ENCODE results near the gene KDM8. TPM values are rescaled to one million over a fixed set of nuclear protein-coding genes. Genes with fewer than 3 reads are reported as not detected.

The KDM8 gene
- total and polyA plus RNA-seq, 4 donors, result 4.6 to 198 (median 97.7) TPM

DNA sequence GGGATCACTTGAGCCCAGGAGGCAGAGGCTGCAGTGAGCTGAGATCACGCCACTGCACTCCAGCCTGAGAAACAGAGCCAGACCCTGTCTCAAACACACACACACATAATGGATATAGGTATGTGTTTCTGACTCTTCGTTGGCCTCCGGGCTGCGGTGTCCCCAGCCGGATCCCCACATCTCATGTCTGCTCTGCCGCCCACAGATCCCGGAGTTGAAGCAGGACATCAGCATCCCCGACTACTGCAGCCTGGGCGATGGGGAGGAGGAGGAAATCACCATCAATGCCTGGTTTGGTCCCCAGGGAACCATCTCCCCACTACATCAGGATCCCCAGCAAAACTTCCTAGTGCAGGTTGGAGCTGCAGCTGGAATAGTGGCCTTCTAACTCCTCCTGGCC, 15.4 kb downstream of the KDM8 start:
- no peak overlapping the region for H3K4me3 ChIP-seq (ENCODE audit: low read depth in 1 of 3, low read length in 3 of 3)
- WGBS, result 95% methylated on average over 9 of the region's 9 CpGs
- H3K9me3 ChIP-seq (ENCODE audit: control insufficient read depth in 4 of 4, low read length in 3 of 4), result no peaks in the 10 kb centered on the region
- no peak overlapping the region for H3K27ac ChIP-seq (ENCODE audit: low read depth in 1 of 2, low read length in 2 of 2)
- no peaks in the 10 kb centered on the region for H3K27me3 ChIP-seq (ENCODE audit: control insufficient read depth in 4 of 4, insufficient read depth in 4 of 4, low read length in 3 of 4)
- no peak for DNase-seq (ENCODE audit: low spot score)
- no peak for TF ChIP-seq GABPA (IDR thresholded peaks at IDR 0.05 in 1 of 2, conservative IDR thresholded peaks at IDR 0.05 in 1 of 2)
- no peak for TF ChIP-seq JUND (IDR thresholded peaks at IDR 0.05)
- TF ChIP-seq FOXA2 (IDR thresholded peaks at IDR 0.05), result no peak
- TF ChIP-seq HNF4A (conservative IDR thresholded peaks at IDR 0.05), result no peak
- TF ChIP-seq, protein P1, sequence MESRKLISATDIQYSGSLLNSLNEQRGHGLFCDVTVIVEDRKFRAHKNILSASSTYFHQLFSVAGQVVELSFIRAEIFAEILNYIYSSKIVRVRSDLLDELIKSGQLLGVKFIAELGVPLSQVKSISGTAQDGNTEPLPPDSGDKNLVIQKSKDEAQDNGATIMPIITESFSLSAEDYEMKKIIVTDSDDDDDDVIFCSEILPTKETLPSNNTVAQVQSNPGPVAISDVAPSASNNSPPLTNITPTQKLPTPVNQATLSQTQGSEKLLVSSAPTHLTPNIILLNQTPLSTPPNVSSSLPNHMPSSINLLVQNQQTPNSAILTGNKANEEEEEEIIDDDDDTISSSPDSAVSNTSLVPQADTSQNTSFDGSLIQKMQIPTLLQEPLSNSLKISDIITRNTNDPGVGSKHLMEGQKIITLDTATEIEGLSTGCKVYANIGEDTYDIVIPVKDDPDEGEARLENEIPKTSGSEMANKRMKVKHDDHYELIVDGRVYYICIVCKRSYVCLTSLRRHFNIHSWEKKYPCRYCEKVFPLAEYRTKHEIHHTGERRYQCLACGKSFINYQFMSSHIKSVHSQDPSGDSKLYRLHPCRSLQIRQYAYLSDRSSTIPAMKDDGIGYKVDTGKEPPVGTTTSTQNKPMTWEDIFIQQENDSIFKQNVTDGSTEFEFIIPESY (IDR thresholded peaks at IDR 0.05), result no peak
- no peak for TF ChIP-seq RAD21 (IDR thresholded peaks at IDR 0.05)
- no peak for TF ChIP-seq EGR1 (IDR thresholded peaks at IDR 0.05; ENCODE audit: low read depth in 2 of 2)
- TF ChIP-seq YY1 (IDR thresholded peaks at IDR 0.05), result no peak
- no peak for TF ChIP-seq SP1 (IDR thresholded peaks at IDR 0.05)
- no peak for TF ChIP-seq NR2F2 (IDR thresholded peaks at IDR 0.05)
- peaks cover 8 to 14% (median 13%) of the 10 kb centered on the region in 4 donors for H3K36me3 ChIP-seq (ENCODE audit: control insufficient read depth in 4 of 4, insufficient read depth in 3 of 4, low read depth in 1 of 4, low read length in 3 of 4)
- peaks cover 2 to 60% (median 32%) of the 10 kb centered on the region in 4 donors for H3K4me1 ChIP-seq (ENCODE audit: control insufficient read depth in 4 of 4, insufficient read depth in 4 of 4, low read length in 3 of 4)
- no peak overlapping the region for H3K9ac ChIP-seq (ENCODE audit: low read depth in 1 of 2, low read length in 2 of 2)

- H3K9me3 ChIP-seq (ENCODE audit: control insufficient read depth in 4 of 4, low read length in 3 of 4), result no peaks in the 10 kb centered on the region
- H3K27ac ChIP-seq (ENCODE audit: low read depth in 1 of 2, low read length in 2 of 2), result no peak overlapping the region
- peaks cover 2 to 60% (median 30%) of the 10 kb centered on the region in 4 donors for H3K4me1 ChIP-seq (ENCODE audit: control insufficient read depth in 4 of 4, insufficient read depth in 4 of 4, low read length in 3 of 4)
- 88% methylated on average over 10 of the region's 10 CpGs for WGBS
- no peak for TF ChIP-seq RAD21 (IDR thresholded peaks at IDR 0.05)
- no peak for TF ChIP-seq RXRA (IDR thresholded peaks at IDR 0.05)
- TF ChIP-seq, protein P2, sequence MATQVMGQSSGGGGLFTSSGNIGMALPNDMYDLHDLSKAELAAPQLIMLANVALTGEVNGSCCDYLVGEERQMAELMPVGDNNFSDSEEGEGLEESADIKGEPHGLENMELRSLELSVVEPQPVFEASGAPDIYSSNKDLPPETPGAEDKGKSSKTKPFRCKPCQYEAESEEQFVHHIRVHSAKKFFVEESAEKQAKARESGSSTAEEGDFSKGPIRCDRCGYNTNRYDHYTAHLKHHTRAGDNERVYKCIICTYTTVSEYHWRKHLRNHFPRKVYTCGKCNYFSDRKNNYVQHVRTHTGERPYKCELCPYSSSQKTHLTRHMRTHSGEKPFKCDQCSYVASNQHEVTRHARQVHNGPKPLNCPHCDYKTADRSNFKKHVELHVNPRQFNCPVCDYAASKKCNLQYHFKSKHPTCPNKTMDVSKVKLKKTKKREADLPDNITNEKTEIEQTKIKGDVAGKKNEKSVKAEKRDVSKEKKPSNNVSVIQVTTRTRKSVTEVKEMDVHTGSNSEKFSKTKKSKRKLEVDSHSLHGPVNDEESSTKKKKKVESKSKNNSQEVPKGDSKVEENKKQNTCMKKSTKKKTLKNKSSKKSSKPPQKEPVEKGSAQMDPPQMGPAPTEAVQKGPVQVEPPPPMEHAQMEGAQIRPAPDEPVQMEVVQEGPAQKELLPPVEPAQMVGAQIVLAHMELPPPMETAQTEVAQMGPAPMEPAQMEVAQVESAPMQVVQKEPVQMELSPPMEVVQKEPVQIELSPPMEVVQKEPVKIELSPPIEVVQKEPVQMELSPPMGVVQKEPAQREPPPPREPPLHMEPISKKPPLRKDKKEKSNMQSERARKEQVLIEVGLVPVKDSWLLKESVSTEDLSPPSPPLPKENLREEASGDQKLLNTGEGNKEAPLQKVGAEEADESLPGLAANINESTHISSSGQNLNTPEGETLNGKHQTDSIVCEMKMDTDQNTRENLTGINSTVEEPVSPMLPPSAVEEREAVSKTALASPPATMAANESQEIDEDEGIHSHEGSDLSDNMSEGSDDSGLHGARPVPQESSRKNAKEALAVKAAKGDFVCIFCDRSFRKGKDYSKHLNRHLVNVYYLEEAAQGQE (IDR thresholded peaks at IDR 0.05), result no peak
- TF ChIP-seq JUND (IDR thresholded peaks at IDR 0.05), result no peak
- no peak for TF ChIP-seq HNF4A (conservative IDR thresholded peaks at IDR 0.05)
- TF ChIP-seq TAF1 (conservative IDR thresholded peaks at IDR 0.05), result no peak
- TF ChIP-seq, protein P3, sequence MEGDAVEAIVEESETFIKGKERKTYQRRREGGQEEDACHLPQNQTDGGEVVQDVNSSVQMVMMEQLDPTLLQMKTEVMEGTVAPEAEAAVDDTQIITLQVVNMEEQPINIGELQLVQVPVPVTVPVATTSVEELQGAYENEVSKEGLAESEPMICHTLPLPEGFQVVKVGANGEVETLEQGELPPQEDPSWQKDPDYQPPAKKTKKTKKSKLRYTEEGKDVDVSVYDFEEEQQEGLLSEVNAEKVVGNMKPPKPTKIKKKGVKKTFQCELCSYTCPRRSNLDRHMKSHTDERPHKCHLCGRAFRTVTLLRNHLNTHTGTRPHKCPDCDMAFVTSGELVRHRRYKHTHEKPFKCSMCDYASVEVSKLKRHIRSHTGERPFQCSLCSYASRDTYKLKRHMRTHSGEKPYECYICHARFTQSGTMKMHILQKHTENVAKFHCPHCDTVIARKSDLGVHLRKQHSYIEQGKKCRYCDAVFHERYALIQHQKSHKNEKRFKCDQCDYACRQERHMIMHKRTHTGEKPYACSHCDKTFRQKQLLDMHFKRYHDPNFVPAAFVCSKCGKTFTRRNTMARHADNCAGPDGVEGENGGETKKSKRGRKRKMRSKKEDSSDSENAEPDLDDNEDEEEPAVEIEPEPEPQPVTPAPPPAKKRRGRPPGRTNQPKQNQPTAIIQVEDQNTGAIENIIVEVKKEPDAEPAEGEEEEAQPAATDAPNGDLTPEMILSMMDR (IDR thresholded peaks at IDR 0.05; ENCODE audit: low read depth, low read length, missing input control), result no peak
- no peak for TF ChIP-seq NR2F2 (IDR thresholded peaks at IDR 0.05)
- no peak for TF ChIP-seq MAX (IDR thresholded peaks at IDR 0.05)
- TF ChIP-seq EGR1 (IDR thresholded peaks at IDR 0.05; ENCODE audit: low read depth in 2 of 2), result no peak
- no peaks in the 10 kb centered on the region for H3K27me3 ChIP-seq (ENCODE audit: control insufficient read depth in 4 of 4, insufficient read depth in 4 of 4, low read length in 3 of 4)
- no peak overlapping the region for H3K9ac ChIP-seq (ENCODE audit: low read depth in 1 of 2, low read length in 2 of 2)
- no peak for DNase-seq (ENCODE audit: low spot score)
- no peak overlapping the region for H3K4me3 ChIP-seq (ENCODE audit: low read depth in 1 of 3, low read length in 3 of 3)
- peaks cover 8 to 14% (median 13%) of the 10 kb centered on the region in 4 donors for H3K36me3 ChIP-seq (ENCODE audit: control insufficient read depth in 4 of 4, insufficient read depth in 3 of 4, low read depth in 1 of 4, low read length in 3 of 4)
These were observed 15.8 kb downstream of the KDM8 start for GRCh38 chr16:27219161-27219560.
